Stimulated activated effector memory CD8-positive, alpha-beta T cell treated with anti-CD3 and anti-CD28 coated beads, Interleukin-12 subunit alpha, Interleukin-12 subunit beta, amount 100 ng/mL, for 72 hours (primary cell): ENCODE data around the gene SEMA5A.
"Not testable (repeated sequence)": the region's sequence is repeated elsewhere in the genome, so short reads cannot be mapped to it uniquely, and the experiment has no call there.

ENCODE experiments used
- ATAC-seq: fragments of 150-1000 bp; cut with Tn5 transposase; 2 replicates; pipeline ENCODE4 v1.10.0; 2021
- DNase-seq, 2 donors: peaks; one replicate each; pipeline ENCODE4 v3.0.0; 2021 to 2022; ENCODE audit warnings: low spot score in 2 of 2
- H3K27ac Mint-ChIP-seq: one replicate; pipeline ENCODE4 v1.8.0; 2022; ENCODE audit warnings: mild to moderate bottlenecking, mixed read lengths
- H3K36me3 Mint-ChIP-seq: one replicate; pipeline ENCODE4 v1.8.0; 2022; ENCODE audit warnings: mild to moderate bottlenecking, mixed read lengths
- H3K4me1 Mint-ChIP-seq: one replicate; pipeline ENCODE4 v1.8.0; 2022; ENCODE audit warnings: mixed read lengths
- H3K4me3 Mint-ChIP-seq: one replicate; pipeline ENCODE4 v1.8.0; 2022; ENCODE audit warnings: mild to moderate bottlenecking, mixed read lengths
- H3K9me3 Mint-ChIP-seq: one replicate; pipeline ENCODE4 v1.8.0; 2022; ENCODE audit warnings: mixed read lengths

SEMA5A gene

GRCh38 chr5:9428272-9428671 lies 117.6 kb downstream of the SEMA5A start:
- no peak for ATAC-seq
- DNase-seq: no peak
- Mint-ChIP-seq H3K9me3 (peaks cover 3% of the 10 kb centered on the region), H3K4me1 (no peaks in the 10 kb centered on the region), H3K27ac (no peak overlapping the region), H3K4me3 (no peak overlapping the region), H3K36me3 (no peaks in the 10 kb centered on the region)

- ATAC-seq (no peak), DNase-seq (no peak)
- peaks cover 5% of the 10 kb centered on the region for H3K9me3 Mint-ChIP-seq
- no peak overlapping the region for H3K27ac Mint-ChIP-seq
- H3K36me3 Mint-ChIP-seq: no peaks in the 10 kb centered on the region
- H3K4me3 Mint-ChIP-seq: no peak overlapping the region
- no peaks in the 10 kb centered on the region for H3K4me1 Mint-ChIP-seq
Measured at GRCh38 chr5:9425710-9426109, 120.2 kb downstream of the SEMA5A start.

GRCh38 chr5:9423571-9423970 lies 122.3 kb downstream of the SEMA5A start:
- H3K9me3 Mint-ChIP-seq: peaks cover 11% of the 10 kb centered on the region
- DNase-seq (no peak), ATAC-seq (no peak)
- no peak overlapping the region for H3K4me3 Mint-ChIP-seq
- H3K4me1 Mint-ChIP-seq: no peaks in the 10 kb centered on the region
- no peak overlapping the region for H3K27ac Mint-ChIP-seq
- H3K36me3 Mint-ChIP-seq: no peaks in the 10 kb centered on the region

- H3K9me3 Mint-ChIP-seq: peaks cover 19% of the 10 kb centered on the region
- H3K36me3 Mint-ChIP-seq: no peaks in the 10 kb centered on the region
- no peak for ATAC-seq
- H3K4me1 Mint-ChIP-seq: no peaks in the 10 kb centered on the region
- no peak overlapping the region for H3K27ac Mint-ChIP-seq
- no peak overlapping the region for H3K4me3 Mint-ChIP-seq
- DNase-seq: no peak
Measured at GRCh38 chr5:9421884-9422283, 124.0 kb downstream of the SEMA5A start.

GRCh38 chr5:9419794-9420193 lies 126.1 kb downstream of the SEMA5A start:
- no peak for ATAC-seq
- Mint-ChIP-seq H3K9me3 (peaks cover 20% of the 10 kb centered on the region), H3K4me1 (no peaks in the 10 kb centered on the region), H3K4me3 (no peak overlapping the region), H3K36me3 (no peaks in the 10 kb centered on the region), H3K27ac (no peak overlapping the region)
- no peak for DNase-seq

DNA sequence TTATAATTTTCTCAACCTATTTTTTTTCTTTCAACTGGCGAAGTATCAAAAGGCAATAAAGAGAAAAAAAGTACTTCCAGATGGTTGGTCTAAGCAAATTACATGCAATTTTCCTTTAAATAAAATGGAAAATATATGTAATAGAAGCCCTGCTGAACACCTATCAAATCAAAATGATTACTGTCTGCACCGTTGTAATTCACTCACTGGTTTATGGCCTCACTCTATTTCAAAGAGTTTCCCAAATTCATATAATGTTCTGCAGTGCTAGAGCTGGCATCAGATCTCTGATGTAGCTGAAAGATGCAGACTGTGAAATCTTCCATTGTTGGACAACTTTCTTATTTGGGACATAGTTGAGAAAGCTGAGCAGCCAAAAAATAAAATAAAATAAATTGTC lies 130.3 kb downstream of the SEMA5A start:
- Mint-ChIP-seq H3K36me3 (no peaks in the 10 kb centered on the region), H3K4me3 (no peak overlapping the region), H3K9me3 (peaks cover 19% of the 10 kb centered on the region), H3K27ac (no peak overlapping the region), H3K4me1 (no peaks in the 10 kb centered on the region)
- no peak for DNase-seq
- ATAC-seq: no peak

DNA sequence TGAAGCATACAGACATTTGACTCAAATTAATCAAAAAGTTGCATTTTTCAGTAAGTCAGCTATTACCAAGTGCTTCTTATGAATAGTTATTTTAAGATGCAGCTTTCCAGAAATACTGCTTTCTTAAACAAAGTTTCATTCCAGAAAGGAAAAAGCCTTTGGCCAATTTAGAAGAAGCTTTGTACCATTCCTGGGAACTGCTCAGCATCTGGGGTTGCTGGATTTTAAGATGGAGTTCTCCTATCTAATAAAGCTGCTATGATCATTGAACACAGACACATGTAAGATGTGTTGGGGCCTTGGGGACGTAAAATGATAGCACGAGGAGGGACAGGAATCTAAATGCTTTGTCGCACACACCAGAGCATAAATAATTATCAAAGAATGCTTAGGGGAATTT lies 130.8 kb downstream of the SEMA5A start:
- Mint-ChIP-seq H3K4me3 (no peak overlapping the region), H3K9me3 (peaks cover 19% of the 10 kb centered on the region), H3K27ac (no peak overlapping the region), H3K36me3 (no peaks in the 10 kb centered on the region), H3K4me1 (no peaks in the 10 kb centered on the region)
- ATAC-seq (no peak), DNase-seq (no peak)

DNA sequence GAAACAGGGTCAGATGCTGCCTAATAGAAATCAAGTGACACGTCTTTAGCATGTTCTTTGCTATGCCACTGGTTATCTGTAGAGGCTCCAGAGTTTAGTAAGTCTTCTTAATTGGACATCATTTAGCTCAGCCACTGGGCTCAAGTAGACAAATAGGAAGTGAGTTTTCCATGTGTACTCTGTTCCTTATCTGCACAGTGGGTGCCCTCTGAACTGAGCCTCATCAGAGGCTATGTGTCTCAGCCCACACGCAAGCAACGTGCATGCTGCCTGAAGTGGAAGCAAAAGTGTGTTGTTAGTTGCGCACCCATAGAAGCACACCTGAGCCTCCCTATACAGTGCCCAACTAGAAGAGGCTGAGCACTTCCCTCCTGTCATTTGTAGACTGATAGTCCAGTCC lies 134.7 kb downstream of the SEMA5A start:
- Mint-ChIP-seq H3K4me3 (no peak overlapping the region), H3K27ac (no peak overlapping the region), H3K4me1 (no peaks in the 10 kb centered on the region), H3K9me3 (peaks cover 8% of the 10 kb centered on the region), H3K36me3 (no peaks in the 10 kb centered on the region)
- DNase-seq (no peak), ATAC-seq (peak; percentile 13)

GRCh38 chr5:9409413-9409960 lies 136.4 kb downstream of the SEMA5A start:
- Mint-ChIP-seq H3K4me3 (no peak overlapping the region), H3K27ac (no peak overlapping the region), H3K36me3 (no peaks in the 10 kb centered on the region), H3K4me1 (no peaks in the 10 kb centered on the region), H3K9me3 (peaks cover 8% of the 10 kb centered on the region)
- no peak for ATAC-seq
- no peak for DNase-seq

DNA sequence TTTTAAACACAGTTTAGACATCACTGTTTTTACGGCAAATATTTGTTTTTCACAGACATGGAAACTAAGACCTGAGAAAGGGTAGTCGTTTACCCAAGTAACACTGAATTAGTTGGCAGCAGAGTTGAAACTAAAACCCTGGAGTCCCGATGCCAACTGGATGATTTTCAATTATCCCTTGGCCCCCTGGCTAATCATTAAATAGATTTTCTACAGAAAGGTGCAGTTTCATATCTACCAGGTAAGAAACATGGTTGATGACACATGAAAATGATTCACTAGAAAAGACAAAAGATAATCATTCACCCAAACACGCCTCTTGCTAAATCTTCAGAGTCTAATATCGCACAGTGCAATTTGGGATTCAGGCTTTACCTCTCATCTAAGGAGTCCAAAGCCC lies 136.9 kb downstream of the SEMA5A start:
- H3K9me3 Mint-ChIP-seq: peaks cover 8% of the 10 kb centered on the region
- no peak overlapping the region for H3K4me3 Mint-ChIP-seq
- ATAC-seq (no peak), DNase-seq (no peak)
- no peak overlapping the region for H3K27ac Mint-ChIP-seq
- no peaks in the 10 kb centered on the region for H3K4me1 Mint-ChIP-seq
- no peaks in the 10 kb centered on the region for H3K36me3 Mint-ChIP-seq

DNA sequence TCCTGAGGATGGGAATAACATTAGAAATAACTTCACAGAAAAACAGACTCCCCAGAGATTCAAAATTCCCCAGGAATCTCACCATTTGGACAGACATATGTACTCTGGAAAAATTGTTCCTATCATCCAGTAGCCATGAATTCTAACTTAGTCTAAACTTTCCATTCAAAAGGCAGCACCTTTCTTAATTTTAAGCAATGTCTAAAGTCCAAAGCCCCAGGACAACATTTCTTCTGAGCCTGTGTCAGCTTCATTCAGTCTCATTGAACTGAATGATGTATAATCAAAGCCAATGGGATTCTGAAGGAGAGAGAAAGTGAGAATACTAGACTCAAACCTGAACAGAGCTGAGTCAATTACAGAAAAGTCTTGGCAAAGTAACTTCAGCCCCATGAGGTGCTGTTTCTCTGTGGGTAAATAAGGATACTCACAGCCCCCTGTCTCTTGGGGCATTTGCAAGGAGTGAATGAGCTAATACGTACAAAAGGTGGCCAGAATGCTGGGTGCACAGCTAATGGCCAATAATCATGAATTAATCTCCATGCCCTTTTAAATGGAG lies 140.6 kb downstream of the SEMA5A start:
- Mint-ChIP-seq H3K36me3 (no peaks in the 10 kb centered on the region), H3K4me3 (no peak overlapping the region), H3K27ac (no peak overlapping the region), H3K4me1 (no peaks in the 10 kb centered on the region), H3K9me3 (peaks cover 9% of the 10 kb centered on the region)
- DNase-seq: no peak
- ATAC-seq: no peak

DNA sequence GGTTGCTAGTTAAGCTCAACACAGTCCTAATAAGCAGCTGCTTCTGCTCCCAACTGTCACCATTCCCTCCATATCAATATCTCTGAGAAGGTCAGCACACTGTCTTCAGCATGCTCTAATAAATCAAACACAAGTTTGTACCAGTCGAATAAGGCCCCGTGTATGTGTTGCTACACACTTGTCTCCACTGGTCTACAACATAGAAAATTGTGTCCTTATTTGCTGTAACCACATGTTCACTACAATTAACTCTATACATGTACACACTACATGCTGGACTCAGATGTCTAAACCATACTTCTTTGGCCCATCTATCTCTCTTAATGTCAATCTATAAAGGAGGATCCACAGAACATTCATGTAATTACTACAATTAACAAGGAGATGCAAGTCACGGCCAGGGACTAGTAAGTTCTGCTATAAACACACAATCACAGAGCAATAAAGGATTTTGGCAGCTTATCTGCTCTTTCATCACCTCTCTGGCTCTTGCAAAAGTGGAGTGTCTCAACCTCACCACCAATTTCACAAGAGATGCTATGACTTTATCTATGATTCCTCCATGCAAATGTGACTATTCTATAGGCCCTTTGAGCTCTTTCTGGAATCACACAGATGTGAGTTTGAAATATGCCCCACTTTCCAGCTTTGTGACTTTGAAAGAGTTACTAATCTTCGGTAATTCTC lies 143.9 kb downstream of the SEMA5A start:
- no peak for ATAC-seq
- Mint-ChIP-seq H3K4me1 (no peaks in the 10 kb centered on the region), H3K9me3 (peaks cover 10% of the 10 kb centered on the region), H3K4me3 (no peak overlapping the region), H3K36me3 (no peaks in the 10 kb centered on the region), H3K27ac (no peak overlapping the region)
- no peak for DNase-seq

GRCh38 chr5:9399783-9400182 lies 146.1 kb downstream of the SEMA5A start:
- H3K27ac Mint-ChIP-seq, H3K4me3 Mint-ChIP-seq, DNase-seq, ATAC-seq, H3K4me1 Mint-ChIP-seq, H3K36me3 Mint-ChIP-seq: not testable (repeated sequence)
- peaks cover 17% of the 10 kb centered on the region for H3K9me3 Mint-ChIP-seq

DNA sequence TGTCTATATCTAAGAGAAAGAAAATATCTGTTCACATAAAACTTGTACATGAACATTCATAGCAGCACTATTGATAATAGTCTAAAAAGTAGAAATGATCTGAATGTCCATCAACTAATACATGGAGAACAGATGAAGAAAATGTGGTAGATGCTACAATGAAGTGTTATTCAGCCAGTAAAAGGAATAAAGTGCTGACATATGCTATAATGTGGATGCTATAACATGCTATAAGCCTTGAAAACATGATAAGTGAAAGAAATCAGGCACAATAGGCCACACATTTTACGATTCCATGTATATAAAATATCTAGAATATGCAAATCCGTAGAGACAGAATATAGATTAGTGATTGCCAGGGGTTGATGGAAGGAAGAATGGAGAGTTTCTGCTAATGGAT lies 146.8 kb downstream of the SEMA5A start:
- peaks cover 17% of the 10 kb centered on the region for H3K9me3 Mint-ChIP-seq

DNA sequence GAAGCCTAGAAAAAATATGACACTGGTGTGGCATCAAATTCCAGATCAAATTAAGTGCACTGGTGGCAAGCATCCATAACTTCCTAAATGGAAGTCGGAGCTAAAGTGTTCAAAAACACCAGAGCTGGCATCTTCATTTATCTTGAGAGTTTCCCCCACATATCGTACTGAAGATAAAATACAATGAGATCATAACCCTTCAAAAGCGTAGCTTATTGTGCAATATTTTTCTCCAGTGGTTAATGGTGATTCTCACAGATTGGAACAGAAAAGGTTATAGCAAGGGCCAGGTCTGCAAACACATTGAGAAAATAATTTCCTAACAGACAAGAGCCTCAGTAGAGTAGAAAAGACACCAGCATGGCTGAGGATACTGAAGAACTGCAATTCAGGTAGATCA lies 147.6 kb downstream of the SEMA5A start:
- no peak overlapping the region for H3K4me3 Mint-ChIP-seq
- peaks cover 19% of the 10 kb centered on the region for H3K9me3 Mint-ChIP-seq
- no peaks in the 10 kb centered on the region for H3K36me3 Mint-ChIP-seq
- no peaks in the 10 kb centered on the region for H3K4me1 Mint-ChIP-seq
- H3K27ac Mint-ChIP-seq: no peak overlapping the region
- ATAC-seq (no peak), DNase-seq (no peak)

More for the DNA sequence above, 146.8 kb downstream of the SEMA5A start:
- no peak overlapping the region for H3K27ac Mint-ChIP-seq
- no peaks in the 10 kb centered on the region for H3K36me3 Mint-ChIP-seq
- ATAC-seq (no peak), DNase-seq (no peak)
- H3K4me1 Mint-ChIP-seq: no peaks in the 10 kb centered on the region
- no peak overlapping the region for H3K4me3 Mint-ChIP-seq

DNA sequence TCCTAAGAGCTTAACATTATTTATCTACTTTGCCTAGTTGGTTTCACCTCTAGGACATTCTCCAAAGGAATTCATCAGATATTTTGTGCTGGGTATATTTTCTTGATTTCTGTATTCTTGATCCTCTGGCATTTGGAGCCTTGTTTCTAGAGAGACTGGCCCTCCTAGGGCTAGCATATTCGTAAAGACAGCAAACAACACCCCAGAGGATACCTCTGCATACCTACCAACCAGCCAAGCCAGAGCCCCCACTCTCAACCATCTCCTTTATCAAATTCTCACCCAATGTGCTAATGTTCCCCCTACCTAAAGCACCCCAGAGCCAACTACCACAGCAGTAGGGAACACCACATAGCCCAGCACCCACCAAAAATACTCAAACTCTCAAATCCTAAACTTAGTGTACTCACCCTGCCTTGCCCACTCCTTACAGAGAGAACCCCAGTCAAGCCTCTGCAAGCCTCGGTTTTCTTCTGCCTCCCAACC lies 149.5 kb downstream of the SEMA5A start:
- DNase-seq: no peak
- Mint-ChIP-seq H3K9me3 (peaks cover 20% of the 10 kb centered on the region), H3K4me3 (no peak overlapping the region), H3K4me1 (no peaks in the 10 kb centered on the region), H3K36me3 (no peaks in the 10 kb centered on the region), H3K27ac (no peak overlapping the region)
- ATAC-seq: no peak
